Activated CD4-positive, alpha-beta T cell treated with anti-CD3 and anti-CD28 coated beads, Interleukin-2, amount 10 ng/mL, durations not matched to agents 24 days and 14 days (primary cell): ENCODE measurements around the gene ZNF526. TPM values are rescaled to one million over a fixed set of nuclear protein-coding genes. Genes with fewer than 3 reads are reported as not detected.

Experiments used
- DNase-seq: peaks from one replicate; pipeline ENCODE4 v3.0.0; 2022
- H3K27ac Mint-ChIP-seq: one replicate; pipeline ENCODE4 v1.8.0; 2022; ENCODE audit warnings: mild to moderate bottlenecking, mixed read lengths
- H3K27me3 Mint-ChIP-seq: one replicate; pipeline ENCODE4 v1.8.0; 2022; ENCODE audit warnings: mixed read lengths
- H3K36me3 Mint-ChIP-seq: one replicate; pipeline ENCODE4 v1.8.0; 2022; ENCODE audit warnings: low read depth, mild to moderate bottlenecking, mixed read lengths
- H3K4me1 Mint-ChIP-seq: one replicate; pipeline ENCODE4 v1.8.0; 2021; ENCODE audit warnings: mixed read lengths
- H3K4me3 Mint-ChIP-seq: one replicate; pipeline ENCODE4 v1.8.0; 2022; ENCODE audit warnings: mild to moderate bottlenecking, moderate library complexity, mixed read lengths
- H3K9me3 Mint-ChIP-seq: one replicate; pipeline ENCODE4 v1.8.0; 2021; ENCODE audit warnings: mixed read lengths
- intact Hi-C: fragments of 100-400 bp; cut with micrococcal nuclease; formaldehyde crosslinking; loops from one replicate; pipeline ENCODE4 v1.15.1; 2023
- total RNA-seq: library from RNA; stranded (reverse); gene quantifications from 2 replicates; pipeline ENCODE4 v1.2.3, GENCODE V29; 2022

The ZNF526 gene
- total RNA-seq, 1 donor from 2014 or later, result 19.0 TPM

- H3K27me3 Mint-ChIP-seq, result peaks cover 2% of the 10 kb centered on the region
- H3K4me3 Mint-ChIP-seq, result peak within 1 kb of the TSS; percentile 96
- DNase-seq, result peak; percentile 100
- peaks cover 66% of the 10 kb centered on the region for H3K4me1 Mint-ChIP-seq
- peak within 1 kb of the TSS; percentile 94 for H3K27ac Mint-ChIP-seq
- intact Hi-C loops, result loop anchor here (1.0 to 2.0 kb wide), 3 partner anchors 17 to 85 kb away; partner anchors contain the start of gene POU2F2
- no peaks in the 10 kb centered on the region for H3K9me3 Mint-ChIP-seq
- H3K36me3 Mint-ChIP-seq, result peaks cover 44% of the 10 kb centered on the region
Observed at GRCh38 chr19:42217520-42218437, 2.3 kb upstream of the ZNF526 start, which contains the start of gene DEDD2. Gene DEDD2, minus strand, starts transcription at chr19:42217677. Its CDS starts 670 bp downstream, at chr19:42217007.

GRCh38 chr19:42220751-42221097 lies 612 bp downstream of the ZNF526 start:
- Mint-ChIP-seq H3K4me3 (peak overlapping the region; percentile 96), H3K4me1 (peaks cover 43% of the 10 kb centered on the region), H3K27ac (peak overlapping the region; percentile 94), H3K36me3 (peaks cover 34% of the 10 kb centered on the region), H3K27me3 (peaks cover 2% of the 10 kb centered on the region), H3K9me3 (no peaks in the 10 kb centered on the region)
- DNase-seq, result no peak
- intact Hi-C loops, result loop anchor here (1.0 to 2.0 kb wide), 3 partner anchors 21 to 62 kb away; partner anchors contain the start of gene GSK3A

DNA sequence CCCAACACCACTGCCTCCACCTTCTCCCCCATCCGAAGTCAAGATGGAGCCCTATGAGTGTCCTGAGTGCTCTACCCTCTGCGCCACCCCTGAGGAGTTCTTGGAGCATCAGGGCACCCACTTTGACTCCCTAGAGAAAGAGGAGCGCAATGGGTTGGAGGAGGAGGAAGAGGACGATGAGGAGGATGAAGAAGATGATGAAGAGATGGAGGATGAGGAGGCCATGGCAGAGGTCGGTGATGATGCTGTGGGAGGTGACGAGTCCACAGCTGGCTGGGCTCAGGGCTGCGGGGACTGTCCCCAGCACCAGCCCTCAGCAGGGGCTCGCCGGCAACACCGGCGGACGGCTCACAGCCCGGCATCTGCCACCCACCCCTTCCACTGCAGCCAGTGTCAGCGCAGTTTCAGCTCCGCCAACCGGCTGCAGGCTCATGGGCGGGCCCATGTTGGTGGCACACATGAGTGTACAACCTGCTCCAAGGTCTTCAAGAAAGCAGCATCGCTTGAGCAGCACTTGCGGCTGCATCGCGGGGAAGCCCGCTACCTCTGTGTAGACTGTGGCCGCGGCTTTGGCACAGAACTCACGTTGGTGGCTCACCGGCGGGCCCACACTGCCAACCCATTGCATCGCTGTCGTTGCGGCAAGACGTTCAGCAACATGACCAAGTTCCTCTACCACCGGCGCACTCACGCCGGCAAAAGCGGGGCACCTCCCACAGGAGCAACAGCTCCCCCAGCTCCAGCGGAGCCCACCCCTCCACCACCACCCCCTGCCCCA lies 5.0 kb downstream of the ZNF526 start:
- intact Hi-C loops, result no loop called here
- peaks cover 58% of the 10 kb centered on the region for H3K36me3 Mint-ChIP-seq
- H3K4me3 Mint-ChIP-seq, result no peak overlapping the region

GRCh38 chr19:42225718-42226292 lies 5.7 kb downstream of the ZNF526 start:
- no peaks in the 10 kb centered on the region for H3K9me3 Mint-ChIP-seq
- peaks cover 58% of the 10 kb centered on the region for H3K36me3 Mint-ChIP-seq
- DNase-seq, result no peak
- H3K27me3 Mint-ChIP-seq, result no peaks in the 10 kb centered on the region
- H3K4me1 Mint-ChIP-seq, result peaks cover 25% of the 10 kb centered on the region
- no peak overlapping the region for H3K4me3 Mint-ChIP-seq
- intact Hi-C loops, result no loop called here
- no peak overlapping the region for H3K27ac Mint-ChIP-seq

More for the DNA sequence above, 5.0 kb downstream of the ZNF526 start:
- Mint-ChIP-seq H3K9me3 (no peaks in the 10 kb centered on the region), H3K27me3 (no peaks in the 10 kb centered on the region), H3K4me1 (peaks cover 29% of the 10 kb centered on the region), H3K27ac (no peak overlapping the region)
- no peak for DNase-seq

DNA sequence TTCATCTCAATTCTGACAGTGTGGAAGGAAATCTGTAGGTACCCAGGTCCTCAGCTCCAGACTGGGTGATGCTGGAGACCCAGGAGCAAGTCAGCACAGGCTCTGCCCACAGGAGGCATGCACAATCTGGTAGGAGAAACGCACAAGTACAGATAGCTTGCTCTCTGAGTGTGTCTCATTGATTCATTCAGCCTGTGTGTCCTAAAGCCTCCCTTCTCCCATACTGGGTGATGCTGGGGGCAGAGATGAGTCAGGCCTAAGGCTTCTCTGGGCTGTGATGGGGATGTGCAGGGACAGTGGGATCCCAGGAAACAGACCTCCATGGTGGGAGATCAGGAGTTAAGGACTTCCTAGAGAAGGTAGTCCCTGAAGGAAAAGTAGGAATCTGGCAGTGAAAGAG lies 6.8 kb downstream of the ZNF526 start:
- Mint-ChIP-seq H3K4me3 (no peak overlapping the region), H3K9me3 (no peaks in the 10 kb centered on the region), H3K36me3 (peaks cover 62% of the 10 kb centered on the region), H3K27ac (no peak overlapping the region), H3K27me3 (no peaks in the 10 kb centered on the region), H3K4me1 (peaks cover 25% of the 10 kb centered on the region)
- no peak for DNase-seq
- intact Hi-C loops, result no loop called here

DNA sequence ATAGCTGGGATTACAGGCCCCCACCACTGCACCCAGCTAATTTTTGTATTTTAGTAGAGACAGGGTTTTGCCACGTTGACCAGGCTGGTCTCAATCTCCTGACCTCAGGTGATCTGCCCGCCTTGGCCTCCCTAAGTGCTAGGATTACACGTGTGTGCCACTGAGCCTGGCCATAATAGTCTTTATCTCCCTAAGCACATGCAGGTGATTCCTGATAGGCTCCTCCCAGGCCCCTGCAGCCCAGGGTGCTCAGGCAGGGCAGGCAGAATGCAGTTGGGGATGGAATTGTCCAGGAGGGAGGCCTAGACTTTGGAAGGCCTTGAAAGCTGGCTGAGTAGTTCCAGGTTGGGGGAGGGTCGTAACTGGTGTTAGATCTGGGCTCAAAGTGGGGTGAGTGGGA lies 8.5 kb downstream of the ZNF526 start:
- intact Hi-C loops, result no loop called here
- no peak overlapping the region for H3K4me3 Mint-ChIP-seq
- H3K9me3 Mint-ChIP-seq, result no peaks in the 10 kb centered on the region
- peaks cover 19% of the 10 kb centered on the region for H3K4me1 Mint-ChIP-seq
- H3K36me3 Mint-ChIP-seq, result peaks cover 66% of the 10 kb centered on the region
- H3K27me3 Mint-ChIP-seq, result no peaks in the 10 kb centered on the region
- no peak for DNase-seq
- no peak overlapping the region for H3K27ac Mint-ChIP-seq

DNA sequence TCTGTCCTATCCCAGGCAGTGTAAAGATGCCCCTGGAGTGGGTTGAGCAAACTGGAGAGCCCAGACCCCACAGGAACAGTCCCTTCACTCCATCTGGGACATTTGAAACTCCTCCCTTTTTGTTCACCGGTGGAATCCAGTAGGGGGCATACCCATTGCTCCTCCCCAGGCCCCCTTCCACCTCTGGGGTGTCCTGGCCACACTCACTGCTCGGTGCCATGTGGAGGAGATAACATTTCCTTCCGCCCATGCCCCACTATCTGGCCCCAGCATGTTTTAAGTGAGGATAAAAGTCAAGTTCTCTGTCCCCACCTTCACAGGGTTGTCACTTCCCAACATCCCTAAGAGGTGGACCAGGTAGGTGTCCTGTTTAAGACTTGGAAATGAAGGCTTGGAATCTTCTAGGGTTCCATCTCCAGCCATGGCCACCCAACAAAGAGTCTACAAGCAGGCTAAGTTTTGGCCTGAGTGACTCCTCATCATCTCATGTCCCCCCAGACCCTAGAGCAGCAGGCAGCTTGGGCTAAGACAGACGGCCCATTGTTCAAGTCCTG lies 9.3 kb downstream of the ZNF526 start:
- no peaks in the 10 kb centered on the region for H3K9me3 Mint-ChIP-seq
- H3K27me3 Mint-ChIP-seq, result no peaks in the 10 kb centered on the region
- peaks cover 19% of the 10 kb centered on the region for H3K4me1 Mint-ChIP-seq
- intact Hi-C loops, result no loop called here
- DNase-seq, result no peak
- H3K36me3 Mint-ChIP-seq, result peaks cover 66% of the 10 kb centered on the region
- no peak overlapping the region for H3K27ac Mint-ChIP-seq
- H3K4me3 Mint-ChIP-seq, result no peak overlapping the region

DNA sequence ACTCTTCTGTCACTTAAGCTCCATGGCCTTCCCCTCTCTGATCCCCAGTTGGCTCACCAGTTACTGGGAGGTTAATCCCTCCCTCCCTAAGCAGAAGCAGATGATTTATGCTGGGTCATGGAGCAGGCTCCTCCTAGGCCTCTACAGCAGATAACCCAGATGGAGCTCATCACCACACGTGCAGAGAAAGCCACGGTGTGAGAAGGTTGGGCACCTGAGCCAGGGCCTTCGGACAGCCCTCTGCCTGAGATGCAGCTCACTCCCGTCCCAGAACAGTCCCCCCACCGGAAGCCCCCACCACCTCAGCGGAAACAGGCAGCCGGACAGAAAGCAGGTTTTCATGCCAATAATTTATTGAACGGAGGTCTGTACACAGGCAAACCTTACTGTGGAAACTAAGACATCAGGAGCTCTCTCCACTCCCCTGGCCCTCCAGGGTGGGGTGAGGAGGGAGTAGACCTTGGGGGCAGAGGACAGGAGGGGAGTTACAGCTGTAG lies 9.8 kb downstream of the ZNF526 start:
- Mint-ChIP-seq H3K36me3 (peaks cover 67% of the 10 kb centered on the region), H3K4me1 (peaks cover 18% of the 10 kb centered on the region), H3K4me3 (no peak overlapping the region), H3K27me3 (no peaks in the 10 kb centered on the region), H3K27ac (no peak overlapping the region), H3K9me3 (no peaks in the 10 kb centered on the region)
- intact Hi-C loops, result no loop called here
- DNase-seq, result no peak

GRCh38 chr19:42230571-42230970 lies 10.5 kb downstream of the ZNF526 start:
- Mint-ChIP-seq H3K27me3 (no peaks in the 10 kb centered on the region), H3K4me3 (no peak overlapping the region), H3K27ac (no peak overlapping the region), H3K9me3 (no peaks in the 10 kb centered on the region), H3K36me3 (peaks cover 71% of the 10 kb centered on the region), H3K4me1 (peaks cover 18% of the 10 kb centered on the region)
- no peak for DNase-seq
- intact Hi-C loops, result no loop called here

DNA sequence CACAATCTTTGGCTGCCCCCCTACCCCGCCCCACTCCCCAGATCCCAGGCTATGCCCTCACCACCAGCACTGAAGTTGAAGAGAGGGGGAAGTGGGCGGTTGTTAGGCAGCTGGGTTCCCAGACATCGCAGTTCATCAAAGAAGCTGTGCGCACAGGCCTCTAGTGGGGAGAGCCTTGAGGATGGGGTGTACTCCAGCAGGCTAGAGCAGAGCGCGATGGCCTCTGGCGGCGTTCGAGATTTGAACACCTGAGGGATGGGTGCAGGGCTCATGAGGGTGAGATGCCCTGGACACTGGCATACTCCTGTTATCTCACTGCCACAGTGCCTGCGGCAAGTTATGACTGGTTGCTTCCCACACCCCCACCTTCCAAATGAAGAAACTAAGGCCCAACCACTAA lies 12.3 kb downstream of the ZNF526 start:
- H3K4me1 Mint-ChIP-seq, result peaks cover 14% of the 10 kb centered on the region
- DNase-seq, result no peak
- intact Hi-C loops, result no loop called here
- H3K4me3 Mint-ChIP-seq, result no peak overlapping the region
- H3K36me3 Mint-ChIP-seq, result peaks cover 71% of the 10 kb centered on the region
- H3K27ac Mint-ChIP-seq, result no peak overlapping the region
- no peaks in the 10 kb centered on the region for H3K27me3 Mint-ChIP-seq
- H3K9me3 Mint-ChIP-seq, result no peaks in the 10 kb centered on the region

DNA sequence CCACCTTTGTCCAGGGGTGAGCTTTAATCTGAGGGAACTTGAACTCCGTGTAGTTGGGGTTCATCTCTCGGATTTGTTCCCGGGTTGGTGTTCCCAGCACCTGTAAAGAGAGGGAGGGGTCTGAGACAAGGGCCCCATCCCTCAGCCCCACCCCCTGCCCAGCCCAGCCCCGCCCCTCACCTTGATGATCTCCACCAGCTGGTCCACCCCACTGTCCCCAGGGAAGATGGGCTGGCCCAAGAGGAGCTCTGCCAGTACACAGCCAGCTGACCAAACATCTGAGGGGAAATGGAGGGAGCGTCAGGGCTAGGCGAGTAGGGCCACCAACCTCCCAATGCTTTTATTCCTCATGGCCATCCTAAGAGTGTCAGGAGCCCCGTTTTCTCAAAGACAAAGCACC lies 13.0 kb downstream of the ZNF526 start:
- H3K9me3 Mint-ChIP-seq, result no peaks in the 10 kb centered on the region
- H3K36me3 Mint-ChIP-seq, result peaks cover 66% of the 10 kb centered on the region
- H3K27ac Mint-ChIP-seq, result no peak overlapping the region
- peaks cover 11% of the 10 kb centered on the region for H3K4me1 Mint-ChIP-seq
- intact Hi-C loops, result no loop called here
- no peak for DNase-seq
- H3K27me3 Mint-ChIP-seq, result no peaks in the 10 kb centered on the region
- no peak overlapping the region for H3K4me3 Mint-ChIP-seq

DNA sequence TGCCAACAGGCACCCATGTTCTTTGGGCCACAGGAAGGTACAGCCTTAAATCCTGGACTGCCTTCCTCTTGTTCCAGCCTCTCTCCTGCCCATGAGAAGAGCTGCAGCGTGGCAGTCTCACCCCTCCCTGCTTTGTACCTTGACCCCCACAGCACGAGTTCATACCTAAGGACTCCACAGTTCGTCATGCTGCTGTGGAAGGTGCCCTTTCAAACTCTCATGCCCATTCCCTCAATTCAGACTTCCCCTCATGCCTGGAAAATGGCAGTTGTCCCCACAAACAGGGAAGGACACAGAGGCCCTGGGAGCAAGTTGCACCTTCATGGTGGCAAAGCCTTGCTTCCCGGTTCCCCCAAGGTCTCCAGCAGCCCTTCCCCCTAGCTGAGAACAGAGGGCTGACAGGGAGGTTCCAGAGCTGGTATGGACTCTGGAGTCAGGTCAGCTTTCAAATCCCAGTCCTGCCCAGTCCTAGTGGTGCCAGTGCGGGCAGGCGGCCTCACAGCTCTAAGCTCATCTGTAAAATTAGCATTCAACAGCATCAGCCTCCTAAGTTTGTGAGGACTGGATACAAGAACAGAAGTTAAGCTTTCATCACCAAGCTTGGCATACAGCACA lies 13.7 kb downstream of the ZNF526 start:
- Mint-ChIP-seq H3K4me1 (peaks cover 10% of the 10 kb centered on the region), H3K9me3 (no peaks in the 10 kb centered on the region), H3K27ac (no peak overlapping the region)

DNA sequence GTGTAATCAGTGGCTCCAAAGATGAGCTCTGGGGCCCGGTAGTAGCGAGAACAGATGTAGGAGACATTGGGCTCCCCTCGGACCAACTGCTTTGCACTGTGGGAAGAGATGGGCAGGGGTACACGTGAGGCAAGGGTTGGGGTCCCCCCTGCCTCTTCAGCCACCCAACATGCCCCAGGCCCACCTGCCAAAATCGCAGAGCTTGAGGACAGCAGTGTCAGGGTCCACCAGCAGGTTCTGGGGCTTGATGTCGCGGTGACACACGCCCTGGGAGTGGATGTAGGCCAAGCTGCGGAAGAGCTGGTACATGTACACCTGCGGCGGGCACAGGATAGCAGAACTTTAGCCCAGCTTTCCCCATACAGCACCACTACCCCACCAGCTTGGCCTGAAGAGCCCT lies 14.3 kb downstream of the ZNF526 start:
- Mint-ChIP-seq H3K4me1 (peaks cover 13% of the 10 kb centered on the region), H3K36me3 (peaks cover 64% of the 10 kb centered on the region), H3K27me3 (no peaks in the 10 kb centered on the region), H3K9me3 (no peaks in the 10 kb centered on the region), H3K4me3 (no peak overlapping the region), H3K27ac (no peak overlapping the region)
- DNase-seq, result no peak
- intact Hi-C loops, result no loop called here

More for the DNA sequence above, 13.7 kb downstream of the ZNF526 start:
- no peaks in the 10 kb centered on the region for H3K27me3 Mint-ChIP-seq
- intact Hi-C loops, result no loop called here
- H3K36me3 Mint-ChIP-seq, result peaks cover 62% of the 10 kb centered on the region
- H3K4me3 Mint-ChIP-seq, result no peak overlapping the region
- DNase-seq, result no peak
